SK-N-SH (cell line): Measurements from ENCODE around the gene RHBDD3. TPM values are rescaled to one million over a fixed set of nuclear protein-coding genes. Genes with fewer than 3 reads are reported as not detected.

Experiments used
- CTCF ChIA-PET: fragments of 300-600, 350-600 bp; formaldehyde crosslinking; extraction: SDS; loops from one replicate; lab custom pipeline; 2021; lab: Yijun Ruan, JAX
- POLR2A ChIA-PET: fragments of 350-600 bp; sonication (Branson Sonifier 250); formaldehyde crosslinking; extraction: SDS; loops from one replicate; lab custom pipeline; 2020; ENCODE audit warnings: antibody characterized with exemption, inconsistent platforms; lab: Yijun Ruan, JAX
- DNase-seq: peaks from one replicate; pipeline ENCODE4 v3.0.0; 2012
- H2AFZ ChIP-seq: fragments of 200-600 bp; sonication (generic); 2 replicates; pipeline ENCODE4 v1.8.1; 2016; ENCODE audit warnings: antibody characterized with exemption, mild to moderate bottlenecking, low read depth
- H3F3A ChIP-seq: fragments of 200-600 bp; sonication (generic); replicated peaks from 2 replicates; pipeline ENCODE3; 2016; ENCODE audit warnings: antibody characterized with exemption, mild to moderate bottlenecking; ENCODE audit not compliant: insufficient read depth
- H3K27ac ChIP-seq, 2 experiments: fragments of 200-500 bp in 1 of 2; fragments of 200-600 bp in 1 of 2; sonication (Bioruptor generic) in 1 of 2; sonication (generic), shearing (Covaris generic) in 1 of 2; 2 replicates each; pipeline versions ENCODE4 v1.5.1 to v1.6.1; 2014 to 2016; ENCODE audit warnings: low read depth in 2 of 2, inconsistent platforms in 1 of 2, low read length in 1 of 2, mild to moderate bottlenecking in 1 of 2, mixed read lengths in 1 of 2
- H3K27me3 ChIP-seq: fragments of 200-600 bp; sonication (generic), shearing (Covaris generic); 2 replicates; pipeline ENCODE4 v1.6.1; 2016; ENCODE audit warnings: mixed run types; ENCODE audit not compliant: insufficient read depth
- H3K36me3 ChIP-seq, 2 experiments: fragments of 200-500 bp in 1 of 2; fragments of 200-600 bp in 1 of 2; sonication (Bioruptor generic) in 1 of 2; sonication (generic) in 1 of 2; replicated peaks in 1 of 2; 2 replicates each; pipeline versions ENCODE3 to v1.5.1; 2014 to 2016; ENCODE audit warnings: low read length in 1 of 2, mild to moderate bottlenecking in 1 of 2; ENCODE audit not compliant: insufficient read depth in 2 of 2, control insufficient read depth in 1 of 2
- H3K4me1 ChIP-seq, 2 experiments: fragments of 200-500 bp in 1 of 2; fragments of 200-600 bp in 1 of 2; sonication (Bioruptor generic) in 1 of 2; sonication (generic), shearing (Covaris generic) in 1 of 2; 2 replicates each; pipeline versions ENCODE4 v1.5.1 to v1.6.1; 2014 to 2016; ENCODE audit warnings: low read depth in 1 of 2, low read length in 1 of 2, mixed run types in 1 of 2; ENCODE audit not compliant: insufficient read depth in 2 of 2, control insufficient read depth in 1 of 2
- H3K4me2 ChIP-seq: fragments of 200-600 bp; sonication (generic), shearing (Covaris generic); 2 replicates; pipeline ENCODE4 v1.6.1; 2017; ENCODE audit warnings: mixed run types
- H3K4me3 ChIP-seq, 2 experiments: fragments of 200-500 bp in 1 of 2; fragments of 200-600 bp in 1 of 2; sonication (Bioruptor generic) in 1 of 2; sonication (generic), shearing (Covaris generic) in 1 of 2; 2 replicates each; pipeline versions ENCODE4 v1.5.1 to v1.8.1; 2014 to 2016; ENCODE audit warnings: low read depth in 2 of 2, inconsistent platforms in 1 of 2, low read length in 1 of 2, mild to moderate bottlenecking in 1 of 2, mixed read lengths in 1 of 2, moderate library complexity in 1 of 2
- H3K79me2 ChIP-seq: fragments of 200-600 bp; sonication (generic); 2 replicates; pipeline ENCODE4 v1.8.1; 2017; ENCODE audit warnings: mild to moderate bottlenecking; ENCODE audit not compliant: insufficient read depth
- H3K9ac ChIP-seq: fragments of 200-600 bp; sonication (generic); 2 replicates; pipeline ENCODE4 v1.6.1; 2017; ENCODE audit warnings: mixed run types
- H3K9me2 ChIP-seq: fragments of 200-600 bp; sonication (generic); 2 replicates; pipeline ENCODE4 v1.6.1; 2017; ENCODE audit warnings: mixed run types
- H3K9me3 ChIP-seq: fragments of 200-600 bp; sonication (generic); 2 replicates; pipeline ENCODE4 v1.6.1; 2017; ENCODE audit warnings: mixed run types, mild to moderate bottlenecking, moderate library complexity
- H4K20me1 ChIP-seq: fragments of 200-600 bp; sonication (generic); 2 replicates; pipeline ENCODE4 v1.6.1; 2017; ENCODE audit warnings: mild to moderate bottlenecking, mixed run types; ENCODE audit not compliant: insufficient read depth
- EZH2phosphoT487 ChIP-seq: fragments of 200-600 bp; sonication (generic); IDR thresholded peaks from 2 replicates; pipeline ENCODE4 v1.6.1; 2017; ENCODE audit warnings: low read depth, mixed run types, mild to moderate bottlenecking, antibody characterized with exemption, moderate library complexity, borderline replicate concordance
- FOSL2 ChIP-seq: IDR thresholded peaks from 2 replicates; pipeline ENCODE4 v1.4.0; 2012; ENCODE audit warnings: low read depth, mild to moderate bottlenecking, moderate library complexity, borderline replicate concordance
- FOXJ3 ChIP-seq: sonication (generic); formaldehyde crosslinking; IDR thresholded peaks from 2 replicates; pipeline ENCODE4 v1.5.1; 2020; ENCODE audit warnings: mild to moderate bottlenecking, missing genetic modification reagents
- FOXM1 ChIP-seq: IDR thresholded peaks from 2 replicates; pipeline ENCODE4 v1.4.0; 2012; ENCODE audit warnings: low read depth, mild to moderate bottlenecking
- GABPA ChIP-seq: IDR thresholded peaks from 2 replicates; pipeline ENCODE4 v1.4.0; 2012; ENCODE audit warnings: low read depth, mild to moderate bottlenecking
- MAX ChIP-seq: IDR thresholded peaks from 2 replicates; pipeline ENCODE4 v1.4.0; 2012; ENCODE audit warnings: low read depth
- MEF2A ChIP-seq: IDR thresholded peaks from 2 replicates; pipeline ENCODE4 v1.4.0; 2012; ENCODE audit warnings: low read depth, borderline replicate concordance
- MXI1 ChIP-seq: IDR thresholded peaks from 2 replicates; pipeline ENCODE4 v1.6.1; 2012; ENCODE audit warnings: mild to moderate bottlenecking, low read depth, low read length, improper control_type of control experiment
- NRF1 ChIP-seq: IDR thresholded peaks from 2 replicates; pipeline ENCODE4 v1.6.1; 2012; ENCODE audit warnings: low read depth, mild to moderate bottlenecking, low read length
- RCOR1 ChIP-seq: fragments of 150-350 bp; IDR thresholded peaks from 2 replicates; pipeline ENCODE4 v1.6.1; 2017; ENCODE audit warnings: antibody characterized with exemption, low read length
- SMC3 ChIP-seq: IDR thresholded peaks from 2 replicates; pipeline ENCODE4 v1.6.1; 2012; ENCODE audit warnings: low read depth, low read length, improper control_type of control experiment
- TEAD4 ChIP-seq: IDR thresholded peaks from 2 replicates; pipeline ENCODE4 v1.4.0; 2012; ENCODE audit warnings: mild to moderate bottlenecking, borderline replicate concordance; ENCODE audit not compliant: insufficient read depth
- WGBS: methylation state at CpG from one replicate; pipeline ENCODE4 v1.1.6; 2017; ENCODE audit warnings: low lambda C conversion rate; 5-methylcytosine and 5-hydroxymethylcytosine counted together
- polyA plus RNA-seq, 3 experiments: library from polyadenylated mRNA; depleted of rRNA; stranded (reverse); fragments of >200 nt; gene quantifications; 2 replicates each; pipeline ENCODE4 v1.2.3, GENCODE V29; 2012
- TF ChIP-seq, protein P1 (sequence below): IDR thresholded peaks from 2 replicates; pipeline ENCODE4 v1.4.0; 2012; ENCODE audit warnings: low read depth, borderline replicate concordance
- TF ChIP-seq, protein P2 (sequence below): IDR thresholded peaks from 2 replicates; pipeline ENCODE4; 2012
- TF ChIP-seq, protein P3 (sequence below): fragments of 200-600 bp; sonication (generic); IDR thresholded peaks from 2 replicates; pipeline ENCODE4 v1.6.1; 2017; ENCODE audit warnings: antibody characterized with exemption, mild to moderate bottlenecking, moderate library complexity

RHBDD3 gene
- polyA plus RNA-seq, 1 of the 3 experiments (the other 2 are of a cell fraction): 19.0 TPM

GRCh38 chr22:29263791-29264276, 3.9 kb downstream of the RHBDD3 start:
- DNase-seq: peak; percentile 9
- Histone ChIP-seq H3K4me3 (no peak overlapping the region), H3K36me3 (peaks cover 7 to 11% of the 10 kb centered on the region in 2 experiments), H3K9ac (no peak overlapping the region), H3F3A (no peaks in the 10 kb centered on the region), H3K27ac (no peak overlapping the region), H3K4me1 (peaks cover 0 to 14% of the 10 kb centered on the region in 2 experiments; a peak in 1 of 4 replicates), H3K9me3 (no peaks in the 10 kb centered on the region), H2AFZ (no peak overlapping the region), H3K79me2 (peaks cover 27% of the 10 kb centered on the region), H3K4me2 (no peak overlapping the region), H3K27me3 (no peaks in the 10 kb centered on the region), H3K9me2 (no peaks in the 10 kb centered on the region), H4K20me1 (peaks cover 3% of the 10 kb centered on the region)
- ChIA-PET POLR2A (no interaction called here), CTCF (interaction anchor here (1.3 to 7.7 kb wide), 2 partner anchors 12 to 18 kb away, joined by 3 to 40 read pairs; no protein-coding TSS in a partner anchor)
- TF ChIP-seq MXI1: no peak
- TF ChIP-seq SMC3: no peak
- TF ChIP-seq FOSL2: no peak
- TF ChIP-seq, protein P1, sequence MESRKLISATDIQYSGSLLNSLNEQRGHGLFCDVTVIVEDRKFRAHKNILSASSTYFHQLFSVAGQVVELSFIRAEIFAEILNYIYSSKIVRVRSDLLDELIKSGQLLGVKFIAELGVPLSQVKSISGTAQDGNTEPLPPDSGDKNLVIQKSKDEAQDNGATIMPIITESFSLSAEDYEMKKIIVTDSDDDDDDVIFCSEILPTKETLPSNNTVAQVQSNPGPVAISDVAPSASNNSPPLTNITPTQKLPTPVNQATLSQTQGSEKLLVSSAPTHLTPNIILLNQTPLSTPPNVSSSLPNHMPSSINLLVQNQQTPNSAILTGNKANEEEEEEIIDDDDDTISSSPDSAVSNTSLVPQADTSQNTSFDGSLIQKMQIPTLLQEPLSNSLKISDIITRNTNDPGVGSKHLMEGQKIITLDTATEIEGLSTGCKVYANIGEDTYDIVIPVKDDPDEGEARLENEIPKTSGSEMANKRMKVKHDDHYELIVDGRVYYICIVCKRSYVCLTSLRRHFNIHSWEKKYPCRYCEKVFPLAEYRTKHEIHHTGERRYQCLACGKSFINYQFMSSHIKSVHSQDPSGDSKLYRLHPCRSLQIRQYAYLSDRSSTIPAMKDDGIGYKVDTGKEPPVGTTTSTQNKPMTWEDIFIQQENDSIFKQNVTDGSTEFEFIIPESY: no peak
- TF ChIP-seq FOXM1: no peak
- no peak for TF ChIP-seq TEAD4
- 100% methylated on average over 6 of the region's 14 CpGs for WGBS

DNA sequence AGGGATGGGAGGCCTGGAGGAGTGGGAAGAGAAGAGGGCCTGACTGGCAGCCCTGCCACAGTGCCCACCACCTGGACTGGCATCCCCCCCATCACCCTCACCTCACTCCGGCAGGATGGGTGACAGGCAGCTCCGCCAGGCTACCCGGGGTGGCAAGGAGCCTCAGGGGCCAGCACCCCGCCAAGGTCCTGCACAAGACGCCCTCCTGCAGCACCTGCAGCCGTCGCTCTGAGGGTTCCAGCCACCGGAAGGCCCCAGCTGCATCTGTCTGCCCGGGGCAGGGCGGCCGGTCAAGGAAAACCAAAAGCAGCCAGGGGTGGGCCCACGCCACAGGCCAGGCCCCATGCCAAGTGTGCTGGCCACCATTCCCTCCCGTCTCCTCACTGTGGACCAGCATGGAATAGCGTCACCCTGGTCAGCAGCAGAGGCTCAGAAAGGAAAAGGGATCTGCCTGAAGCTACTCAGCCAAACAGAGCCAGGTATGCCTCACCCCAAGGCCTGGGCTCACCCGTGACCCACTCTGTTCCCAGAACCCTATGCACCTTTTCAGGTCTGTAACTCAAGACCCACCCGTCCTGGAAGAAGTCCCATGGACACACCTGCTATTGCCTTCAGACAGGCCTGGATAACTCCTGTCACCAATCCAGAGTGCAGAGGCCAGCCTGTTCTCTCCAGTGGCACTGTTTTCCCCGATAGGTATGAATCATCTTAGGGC, 7.0 kb downstream of the RHBDD3 start:
- Histone ChIP-seq H3K4me1 (no peaks in the 10 kb centered on the region; a peak in 1 of 4 replicates), H3K27ac (no peak overlapping the region), H3K79me2 (no peaks in the 10 kb centered on the region), H3K4me3 (no peak overlapping the region), H3K36me3 (peaks cover 7 to 11% of the 10 kb centered on the region in 2 experiments), H4K20me1 (no peaks in the 10 kb centered on the region), H3K27me3 (no peaks in the 10 kb centered on the region), H2AFZ (no peak overlapping the region), H3K9me2 (no peaks in the 10 kb centered on the region), H3K9ac (no peak overlapping the region), H3K4me2 (no peak overlapping the region), H3F3A (no peaks in the 10 kb centered on the region), H3K9me3 (no peaks in the 10 kb centered on the region)
- DNase-seq: peak; percentile 39
- CTCF ChIA-PET: interaction anchor here (1.1 to 7.7 kb wide), 3 partner anchors 15 to 405 kb away, joined by 3 to 40 read pairs (median 3); no protein-coding TSS in a partner anchor
- TF ChIP-seq, protein P2, sequence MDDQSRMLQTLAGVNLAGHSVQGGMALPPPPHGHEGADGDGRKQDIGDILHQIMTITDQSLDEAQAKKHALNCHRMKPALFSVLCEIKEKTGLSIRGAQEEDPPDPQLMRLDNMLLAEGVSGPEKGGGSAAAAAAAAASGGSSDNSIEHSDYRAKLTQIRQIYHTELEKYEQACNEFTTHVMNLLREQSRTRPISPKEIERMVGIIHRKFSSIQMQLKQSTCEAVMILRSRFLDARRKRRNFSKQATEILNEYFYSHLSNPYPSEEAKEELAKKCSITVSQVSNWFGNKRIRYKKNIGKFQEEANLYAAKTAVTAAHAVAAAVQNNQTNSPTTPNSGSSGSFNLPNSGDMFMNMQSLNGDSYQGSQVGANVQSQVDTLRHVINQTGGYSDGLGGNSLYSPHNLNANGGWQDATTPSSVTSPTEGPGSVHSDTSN: no peak
- TF ChIP-seq NRF1 (no peak), MEF2A (no peak), SMC3 (no peak), RCOR1 (no peak), FOXJ3 (no peak), GABPA (no peak), EZH2phosphoT487 (no peak), FOXM1 (no peak), MAX (no peak)
- TF ChIP-seq, protein P3, sequence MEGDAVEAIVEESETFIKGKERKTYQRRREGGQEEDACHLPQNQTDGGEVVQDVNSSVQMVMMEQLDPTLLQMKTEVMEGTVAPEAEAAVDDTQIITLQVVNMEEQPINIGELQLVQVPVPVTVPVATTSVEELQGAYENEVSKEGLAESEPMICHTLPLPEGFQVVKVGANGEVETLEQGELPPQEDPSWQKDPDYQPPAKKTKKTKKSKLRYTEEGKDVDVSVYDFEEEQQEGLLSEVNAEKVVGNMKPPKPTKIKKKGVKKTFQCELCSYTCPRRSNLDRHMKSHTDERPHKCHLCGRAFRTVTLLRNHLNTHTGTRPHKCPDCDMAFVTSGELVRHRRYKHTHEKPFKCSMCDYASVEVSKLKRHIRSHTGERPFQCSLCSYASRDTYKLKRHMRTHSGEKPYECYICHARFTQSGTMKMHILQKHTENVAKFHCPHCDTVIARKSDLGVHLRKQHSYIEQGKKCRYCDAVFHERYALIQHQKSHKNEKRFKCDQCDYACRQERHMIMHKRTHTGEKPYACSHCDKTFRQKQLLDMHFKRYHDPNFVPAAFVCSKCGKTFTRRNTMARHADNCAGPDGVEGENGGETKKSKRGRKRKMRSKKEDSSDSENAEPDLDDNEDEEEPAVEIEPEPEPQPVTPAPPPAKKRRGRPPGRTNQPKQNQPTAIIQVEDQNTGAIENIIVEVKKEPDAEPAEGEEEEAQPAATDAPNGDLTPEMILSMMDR: no peak
- WGBS: 95% methylated on average over 15 of the region's 17 CpGs
- POLR2A ChIA-PET: no interaction called here
